ENCODE data around the gene TTC34. TPM values are rescaled to one million over a fixed set of nuclear protein-coding genes. Genes with fewer than 3 reads are reported as not detected.

The TTC34 gene
- total RNA-seq, 3 donors from 2014 or later, result 0.16 to 0.88 (median 0.66) TPM

DNA sequence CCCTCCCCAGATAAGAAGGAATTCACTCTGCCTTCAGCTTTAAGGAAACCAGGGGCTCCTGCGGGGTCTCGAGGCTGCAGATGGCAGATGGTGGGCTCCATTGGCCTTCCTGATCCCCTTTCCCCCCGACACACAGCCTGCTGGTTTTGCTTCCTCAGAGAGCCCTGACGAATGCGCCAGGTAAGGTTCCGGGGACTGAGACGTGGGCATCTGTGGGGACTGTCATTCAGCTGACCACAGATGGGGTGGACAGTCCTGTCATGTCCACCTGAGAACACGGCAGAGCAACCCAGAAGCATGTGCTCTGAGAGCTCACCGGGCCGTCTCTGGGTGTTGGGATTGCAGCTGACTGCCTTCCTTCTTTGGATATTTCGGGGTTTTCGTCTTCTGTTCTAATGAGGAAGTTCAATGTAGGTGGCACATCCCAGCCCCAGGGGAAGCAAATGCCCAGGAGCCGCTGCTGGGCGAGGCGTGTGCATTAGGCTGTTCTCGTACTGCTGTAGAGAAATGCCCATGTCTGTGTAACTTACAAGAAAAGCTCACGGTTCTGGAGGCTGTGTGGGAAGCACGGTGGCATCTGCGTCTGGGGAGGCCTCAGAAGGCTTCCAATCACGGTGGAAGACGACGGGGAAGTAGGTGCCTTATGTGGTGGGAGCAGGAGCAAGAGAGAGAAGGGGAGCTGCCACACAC, 22.6 kb upstream of the TTC34 start:
- no peaks in the 10 kb centered on the region for H3K4me1 ChIP-seq
- DNase-seq (ENCODE audit: low spot score in 2 of 2), result no peak
- no peak for TF ChIP-seq POLR2A (IDR thresholded peaks at IDR 0.05)
- no peak for TF ChIP-seq POLR2AphosphoS5 (IDR thresholded peaks at IDR 0.05)
- TF ChIP-seq, protein P1, sequence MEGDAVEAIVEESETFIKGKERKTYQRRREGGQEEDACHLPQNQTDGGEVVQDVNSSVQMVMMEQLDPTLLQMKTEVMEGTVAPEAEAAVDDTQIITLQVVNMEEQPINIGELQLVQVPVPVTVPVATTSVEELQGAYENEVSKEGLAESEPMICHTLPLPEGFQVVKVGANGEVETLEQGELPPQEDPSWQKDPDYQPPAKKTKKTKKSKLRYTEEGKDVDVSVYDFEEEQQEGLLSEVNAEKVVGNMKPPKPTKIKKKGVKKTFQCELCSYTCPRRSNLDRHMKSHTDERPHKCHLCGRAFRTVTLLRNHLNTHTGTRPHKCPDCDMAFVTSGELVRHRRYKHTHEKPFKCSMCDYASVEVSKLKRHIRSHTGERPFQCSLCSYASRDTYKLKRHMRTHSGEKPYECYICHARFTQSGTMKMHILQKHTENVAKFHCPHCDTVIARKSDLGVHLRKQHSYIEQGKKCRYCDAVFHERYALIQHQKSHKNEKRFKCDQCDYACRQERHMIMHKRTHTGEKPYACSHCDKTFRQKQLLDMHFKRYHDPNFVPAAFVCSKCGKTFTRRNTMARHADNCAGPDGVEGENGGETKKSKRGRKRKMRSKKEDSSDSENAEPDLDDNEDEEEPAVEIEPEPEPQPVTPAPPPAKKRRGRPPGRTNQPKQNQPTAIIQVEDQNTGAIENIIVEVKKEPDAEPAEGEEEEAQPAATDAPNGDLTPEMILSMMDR (IDR thresholded peaks at IDR 0.05), result no peak
- peaks cover 0 to 68% of the 10 kb centered on the region in 2 donors for H3K27me3 ChIP-seq
- H3K4me3 ChIP-seq, result no peak overlapping the region
- peaks cover 20 to 21% of the 10 kb centered on the region in 2 donors for H3K9me3 ChIP-seq
- intact Hi-C loops (cut with DNase I; ENCODE audit: low total_unique reads), result no loop called here
- H3K36me3 ChIP-seq, result no peaks in the 10 kb centered on the region
- no peak overlapping the region for H3K27ac ChIP-seq

GRCh38 chr1:2822621-2823145, 21.2 kb upstream of the TTC34 start:
- H3K4me1 ChIP-seq, result no peaks in the 10 kb centered on the region
- H3K27me3 ChIP-seq, result peaks cover 0 to 75% of the 10 kb centered on the region in 2 donors
- no peak for DNase-seq (ENCODE audit: low spot score in 2 of 2)
- intact Hi-C loops (cut with DNase I; ENCODE audit: low total_unique reads), result no loop called here
- H3K9me3 ChIP-seq, result peaks cover 8 to 10% of the 10 kb centered on the region in 2 donors
- no peak overlapping the region for H3K27ac ChIP-seq
- H3K36me3 ChIP-seq, result no peaks in the 10 kb centered on the region
- no peak overlapping the region for H3K4me3 ChIP-seq
- TF ChIP-seq POLR2AphosphoS5 (IDR thresholded peaks at IDR 0.05) (no peak), POLR2A (IDR thresholded peaks at IDR 0.05) (no peak)
- TF ChIP-seq, protein P1 (IDR thresholded peaks at IDR 0.05), result no peak

- DNase-seq (ENCODE audit: low spot score in 2 of 2), result no peak
- H3K4me3 ChIP-seq, result no peak overlapping the region
- H3K27me3 ChIP-seq, result peaks cover 0 to 71% of the 10 kb centered on the region in 2 donors
- H3K4me1 ChIP-seq, result no peaks in the 10 kb centered on the region
- peaks cover 4% of the 10 kb centered on the region in 2 donors for H3K9me3 ChIP-seq
- H3K27ac ChIP-seq, result no peak overlapping the region
- TF ChIP-seq, protein P1 (IDR thresholded peaks at IDR 0.05), result peak in 2 of 3 donors; percentile 31 to 32
- TF ChIP-seq POLR2A (IDR thresholded peaks at IDR 0.05), result no peak
- TF ChIP-seq POLR2AphosphoS5 (IDR thresholded peaks at IDR 0.05), result no peak
- intact Hi-C loops (cut with DNase I; ENCODE audit: low total_unique reads), result loop anchor here (1.0 kb wide), 1 partner anchor 47 kb away; no protein-coding TSS in a partner anchor
- no peaks in the 10 kb centered on the region for H3K36me3 ChIP-seq
These were observed 20.6 kb upstream of the TTC34 start for GRCh38 chr1:2821966-2822620.

- no peak for DNase-seq (ENCODE audit: low spot score in 2 of 2)
- H3K4me3 ChIP-seq, result no peak overlapping the region
- no peaks in the 10 kb centered on the region for H3K9me3 ChIP-seq
- no peaks in the 10 kb centered on the region for H3K36me3 ChIP-seq
- TF ChIP-seq POLR2A (IDR thresholded peaks at IDR 0.05), result no peak
- no peak for TF ChIP-seq POLR2AphosphoS5 (IDR thresholded peaks at IDR 0.05)
- TF ChIP-seq, protein P1 (IDR thresholded peaks at IDR 0.05), result no peak
- intact Hi-C loops (cut with DNase I; ENCODE audit: low total_unique reads), result loop anchor here (1.0 kb wide), 1 partner anchor 48 kb away; no protein-coding TSS in a partner anchor
- peaks cover 0 to 68% of the 10 kb centered on the region in 2 donors for H3K27me3 ChIP-seq
- no peaks in the 10 kb centered on the region for H3K4me1 ChIP-seq
- no peak overlapping the region for H3K27ac ChIP-seq
These were observed 20.0 kb upstream of the TTC34 start for GRCh38 chr1:2821373-2821955.
